T-helper 2 cell treated with Interferon-gamma antibody and Interleukin-4, amounts not matched to agents 100 ng/mL and 5 ng/mL, for 36 hours (primary cell): Measurements from ENCODE around the gene SPTBN1. TPM values are rescaled to one million over a fixed set of nuclear protein-coding genes. Genes with fewer than 3 reads are reported as not detected.

ENCODE experiments used
- intact Hi-C: fragments of 100-400 bp; cut with micrococcal nuclease; formaldehyde crosslinking; loops from one replicate; pipeline ENCODE4 v1.15.1; 2023
- total RNA-seq: library from RNA; stranded (reverse); gene quantifications from 2 replicates; pipeline ENCODE4 v1.2.3, GENCODE V29; 2022

SPTBN1 gene
- total RNA-seq, 1 donor from 2014 or later, result 172 TPM

GRCh38 chr2:54551123-54551756 is 95.1 kb downstream of the SPTBN1 start:
- intact Hi-C loops, result loop anchor here (10.0 kb wide), 1 partner anchor 576 kb away; the partner anchor contains the start of gene PSME4

DNA sequence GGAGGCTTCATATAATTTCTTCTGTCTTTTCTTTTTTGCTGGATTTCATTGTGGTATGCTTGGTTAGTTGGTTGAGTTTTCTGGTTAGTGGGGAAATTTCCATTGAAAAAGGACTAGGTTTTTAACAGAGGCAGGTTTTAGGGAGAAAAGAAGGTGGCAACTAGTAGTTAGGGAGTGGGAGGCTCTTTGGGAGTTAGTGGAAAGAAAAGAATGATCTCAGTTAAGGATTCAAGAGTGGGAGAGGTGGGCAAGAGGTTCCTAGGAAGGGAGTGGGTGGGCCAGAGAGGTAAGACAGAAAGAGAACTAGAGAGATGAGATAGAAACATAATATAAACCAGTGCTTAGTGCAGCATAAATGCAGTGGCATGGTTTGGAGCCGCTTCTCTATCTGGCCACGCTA is 96.9 kb downstream of the SPTBN1 start:
- intact Hi-C loops, result loop anchor here (10.0 kb wide), 1 partner anchor 578 kb away; the partner anchor contains the start of gene PSME4

GRCh38 chr2:54553775-54554174 is 97.6 kb downstream of the SPTBN1 start:
- intact Hi-C loops, result loop anchor here (10.0 kb wide), 1 partner anchor 579 kb away; the partner anchor contains the start of gene PSME4

- intact Hi-C loops, result loop anchor here (5.0 to 10.0 kb wide), 3 partner anchors 497 to 581 kb away; partner anchors contain the start of genes PSME4 and RTN4
Measured at GRCh38 chr2:54555318-54555837, 99.3 kb downstream of the SPTBN1 start.

- intact Hi-C loops, result loop anchor here (5.0 to 10.0 kb wide), 3 partner anchors 496 to 582 kb away; partner anchors contain the start of genes PSME4 and RTN4
Measured at GRCh38 chr2:54556621-54557121, 100.5 kb downstream of the SPTBN1 start.

GRCh38 chr2:54557211-54557600 is 101.1 kb downstream of the SPTBN1 start:
- intact Hi-C loops, result loop anchor here (5.0 to 10.0 kb wide), 3 partner anchors 495 to 582 kb away; partner anchors contain the start of genes PSME4 and RTN4

GRCh38 chr2:54557601-54558187 is 101.6 kb downstream of the SPTBN1 start:
- intact Hi-C loops, result loop anchor here (1.0 to 10.0 kb wide), 8 partner anchors 12 to 1059 kb away; partner anchors contain the start of genes ACYP2, EML6, PPP4R3B and PSME4

DNA sequence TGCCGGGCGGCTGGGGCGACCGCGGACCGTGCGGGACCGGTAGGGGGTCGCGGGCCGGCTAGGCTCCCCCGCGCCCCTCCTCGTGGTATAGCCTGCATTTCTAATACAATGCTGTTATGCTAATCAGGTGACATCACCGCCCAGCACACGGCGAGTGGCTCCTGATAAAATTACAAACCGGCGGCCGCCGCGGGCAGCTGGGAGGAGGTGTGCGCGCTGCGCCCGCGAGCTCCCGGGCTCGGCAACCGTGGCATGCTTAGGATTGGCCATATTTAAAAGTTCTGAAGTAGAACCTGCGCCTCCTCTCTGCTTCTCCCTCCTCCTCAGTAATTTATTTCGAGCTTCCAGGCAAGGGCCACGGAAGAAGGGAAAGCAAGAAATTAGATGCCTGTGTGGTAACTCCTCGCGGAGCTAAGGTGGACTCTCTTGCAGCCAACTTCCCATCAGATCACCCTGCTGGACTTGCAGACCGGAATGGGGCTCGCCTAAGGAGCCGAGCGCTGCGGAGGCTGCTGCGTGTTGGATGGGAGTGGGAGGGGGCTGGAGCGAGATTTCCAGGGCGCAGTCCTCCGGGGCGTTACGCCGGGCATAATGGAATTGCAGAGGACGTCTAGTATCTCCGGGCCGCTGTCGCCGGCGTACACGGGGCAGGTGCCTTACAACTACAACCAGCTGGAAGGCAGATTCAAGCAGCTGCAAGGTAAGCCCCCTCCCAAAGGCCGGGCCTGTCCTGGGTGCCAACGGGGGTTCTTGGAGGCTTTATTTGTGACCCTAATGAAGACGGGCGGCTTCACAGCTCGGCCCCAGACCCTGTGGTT is 102.3 kb downstream of the SPTBN1 start:
- intact Hi-C loops, result loop anchor here (1.0 to 10.0 kb wide), 8 partner anchors 11 to 1058 kb away; partner anchors contain the start of genes ACYP2, EML6, PPP4R3B and PSME4

- intact Hi-C loops, result loop anchor here (2.0 to 10.0 kb wide), 4 partner anchors 493 to 1058 kb away; partner anchors contain the start of genes PPP4R3B, PSME4 and RTN4
Measured at GRCh38 chr2:54559006-54559445, 102.9 kb downstream of the SPTBN1 start.

GRCh38 chr2:54559593-54560145 is 103.5 kb downstream of the SPTBN1 start:
- intact Hi-C loops, result loop anchor here (1.0 to 10.0 kb wide), 6 partner anchors 15 to 1057 kb away; partner anchors contain the start of genes PPP4R3B, PSME4 and RTN4

DNA sequence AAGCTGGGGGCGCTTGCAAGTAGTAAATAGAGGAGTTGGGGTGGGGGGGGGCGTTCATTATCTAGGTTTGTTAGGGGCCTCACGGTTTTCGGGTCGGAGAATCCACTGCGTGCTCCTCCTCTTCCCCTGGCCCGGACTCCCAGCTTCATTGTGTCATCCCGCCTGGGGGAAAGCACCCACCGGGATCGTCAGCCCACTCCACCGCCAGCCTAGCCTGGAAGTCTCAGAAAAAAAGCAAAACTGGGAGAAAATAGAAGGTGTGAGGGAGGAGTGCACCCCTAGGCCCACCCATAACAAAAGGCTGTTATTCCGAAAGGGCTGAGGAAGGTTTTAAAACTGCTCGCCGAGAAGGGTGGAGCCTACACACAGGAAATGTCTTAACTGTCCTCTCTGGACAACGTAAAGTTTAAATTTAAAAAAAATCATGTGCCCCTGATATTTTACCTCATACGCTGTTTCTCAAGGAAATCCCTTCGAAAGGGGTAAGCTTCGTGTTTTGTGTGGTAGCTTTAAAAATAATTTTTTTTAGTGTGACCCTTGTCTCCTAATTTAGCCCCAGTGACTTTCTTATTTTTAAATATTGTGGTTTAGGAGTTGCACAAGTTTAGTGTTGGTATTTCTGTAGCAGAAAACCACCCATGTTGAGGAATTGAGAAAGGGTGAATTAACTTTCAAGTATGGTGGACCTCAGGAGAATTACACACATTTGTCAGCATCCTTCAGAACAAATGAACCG is 104.2 kb downstream of the SPTBN1 start:
- intact Hi-C loops, result loop anchor here (1.0 to 2.0 kb wide), 2 partner anchors 14 to 36 kb away; no protein-coding TSS in a partner anchor

DNA sequence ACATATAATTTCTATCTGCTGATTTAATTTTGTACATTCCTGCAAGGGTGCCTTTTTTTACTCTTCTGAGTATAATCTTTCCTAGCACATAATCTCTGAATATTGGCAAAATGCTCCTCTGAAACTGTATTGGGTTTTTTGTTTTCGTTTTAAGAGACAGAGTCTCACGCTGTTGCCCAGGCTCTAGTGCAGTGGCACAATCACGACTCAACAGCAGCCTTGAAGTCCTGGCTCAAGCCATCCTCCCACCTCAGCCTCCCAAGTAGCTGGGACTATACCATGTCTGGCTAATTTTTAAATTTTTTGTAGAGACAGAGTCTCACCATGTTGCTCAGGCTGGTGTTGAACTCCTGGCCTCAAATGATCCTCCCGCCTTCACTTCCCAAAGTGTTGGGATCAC is 104.9 kb downstream of the SPTBN1 start:
- intact Hi-C loops, result loop anchor here (2.0 kb wide), 1 partner anchor 36 kb away; no protein-coding TSS in a partner anchor

GRCh38 chr2:54564439-54564838 is 108.3 kb downstream of the SPTBN1 start:
- intact Hi-C loops, result no loop called here

GRCh38 chr2:54565551-54565950 is 109.4 kb downstream of the SPTBN1 start:
- intact Hi-C loops, result no loop called here

DNA sequence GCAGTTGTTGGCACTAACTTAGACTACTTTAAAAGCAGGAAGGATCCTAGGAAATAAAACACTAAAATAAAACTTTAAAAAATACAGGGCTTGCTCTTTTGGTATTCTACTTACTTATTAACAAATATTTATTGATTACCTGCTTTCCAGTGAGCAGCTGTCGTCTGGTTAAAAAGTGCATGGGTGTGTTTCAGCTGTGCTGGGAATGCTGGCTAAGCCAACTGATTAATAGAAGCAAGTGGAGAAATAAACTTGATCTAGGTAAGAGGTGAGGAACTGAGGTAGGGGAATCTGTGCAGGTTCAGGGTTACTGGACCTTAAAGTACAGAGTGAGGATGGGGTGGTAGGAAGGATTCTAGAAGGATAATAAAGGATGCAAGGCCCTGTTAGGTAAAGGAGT is 110.8 kb downstream of the SPTBN1 start:
- intact Hi-C loops, result no loop called here

DNA sequence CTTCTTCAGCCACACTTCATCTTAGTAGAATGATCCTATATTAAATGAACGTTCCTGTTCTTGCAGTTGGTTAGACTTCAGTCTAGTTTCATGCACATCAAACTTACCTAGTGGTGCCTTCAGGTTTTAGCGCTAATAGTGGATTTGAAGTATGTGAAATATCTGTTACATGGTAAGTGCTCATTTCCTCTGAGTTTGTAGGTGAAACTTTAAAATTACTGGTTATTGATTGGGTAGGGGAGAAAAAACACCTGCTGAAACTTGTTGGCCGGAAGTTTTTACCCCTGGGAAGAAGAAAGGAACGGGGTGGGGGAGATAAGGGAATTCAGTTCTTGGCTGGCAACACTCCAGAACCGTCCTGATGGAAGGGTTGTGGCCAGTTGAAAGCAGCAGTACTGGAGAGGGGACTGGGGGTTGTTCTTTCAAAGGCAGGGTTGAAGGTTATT is 112.8 kb downstream of the SPTBN1 start:
- intact Hi-C loops, result loop anchor here (1.0 kb wide), 1 partner anchor 11 kb away; no protein-coding TSS in a partner anchor

DNA sequence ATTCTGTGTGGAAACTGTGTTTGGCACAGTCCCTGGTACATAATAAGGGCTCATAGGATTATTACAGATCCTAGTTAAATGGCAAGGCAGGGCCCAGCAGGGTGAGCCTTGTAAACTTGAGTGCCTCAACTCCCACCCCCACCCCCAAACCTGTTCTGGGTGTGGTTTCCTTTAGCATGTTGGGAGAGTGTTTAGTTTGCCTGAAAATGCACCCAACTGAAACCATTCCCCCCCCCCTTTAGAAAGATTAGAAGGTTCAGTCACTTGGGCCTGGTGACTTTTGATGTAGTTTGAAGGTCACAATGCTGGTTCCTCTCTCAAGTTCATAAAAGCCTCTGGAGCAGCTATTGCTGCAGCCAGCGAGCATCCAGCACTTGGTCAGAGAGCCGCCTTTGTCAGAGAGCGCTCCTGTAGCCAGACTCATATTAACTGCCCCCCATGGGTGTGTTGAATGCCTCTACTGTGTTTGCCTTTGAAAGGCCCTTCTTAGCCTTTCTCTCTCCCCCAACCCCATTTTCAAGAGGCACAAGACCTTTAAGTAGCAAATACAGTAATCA is 113.7 kb downstream of the SPTBN1 start:
- intact Hi-C loops, result loop anchor here (1.0 to 5.0 kb wide), 4 partner anchors 12 to 803 kb away; partner anchors contain the start of genes CHAC2, CLHC1 and RPS27A

- intact Hi-C loops, result loop anchor here (5.0 kb wide), 3 partner anchors 112 to 803 kb away; partner anchors contain the start of genes CHAC2, CLHC1 and RPS27A
Measured at GRCh38 chr2:54570321-54570855, 114.3 kb downstream of the SPTBN1 start.
